ENCODE measurements around the gene ADORA1. TPM values are rescaled to one million over a fixed set of nuclear protein-coding genes. Genes with fewer than 3 reads are reported as not detected.

ADORA1 gene
- polyA plus RNA-seq, 1 donor from 2014 or later: not detected

- H3K4me1 Mint-ChIP-seq: no peaks in the 10 kb centered on the region
Measured at GRCh38 chr1:203089001-203089650, 38.4 kb upstream of the ADORA1 start.

DNA sequence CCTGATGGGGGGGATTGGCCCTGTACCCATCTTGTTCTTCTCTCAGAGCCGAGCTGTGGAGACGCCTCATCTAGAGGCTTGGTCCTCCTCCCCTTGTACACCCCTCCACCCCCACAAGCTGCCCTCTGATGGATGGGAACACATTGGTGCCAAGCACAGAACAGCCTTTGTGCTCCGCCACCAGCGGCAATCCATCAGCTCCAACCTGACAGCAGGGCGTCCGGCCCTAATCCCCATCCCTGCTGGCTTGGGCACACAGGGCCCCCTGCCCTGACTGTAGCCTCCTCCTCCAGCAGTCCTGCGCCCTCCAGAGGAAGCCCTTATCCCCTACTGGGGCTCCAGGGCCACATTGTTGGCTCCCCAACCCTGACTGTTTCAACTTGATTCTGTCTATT lies 37.9 kb upstream of the ADORA1 start:
- Mint-ChIP-seq H3K27ac (no peak overlapping the region), H3K4me1 (no peaks in the 10 kb centered on the region), H3K4me3 (no peak overlapping the region), H3K9me3 (peaks cover 1 to 4% (median 2%) of the 10 kb centered on the region in 3 donors), H3K27me3 (peaks cover 12% of the 10 kb centered on the region), H3K36me3 (no peaks in the 10 kb centered on the region)

More at GRCh38 chr1:203089001-203089650, 38.4 kb upstream of the ADORA1 start:
- Mint-ChIP-seq H3K9me3 (no peaks in the 10 kb centered on the region), H3K27me3 (peaks cover 12% of the 10 kb centered on the region), H3K4me3 (no peak overlapping the region), H3K27ac (no peak overlapping the region), H3K36me3 (no peaks in the 10 kb centered on the region)

- peaks cover 3 to 14% (median 7%) of the 10 kb centered on the region in 3 donors for H3K9me3 Mint-ChIP-seq
- no peak overlapping the region for H3K27ac Mint-ChIP-seq
- H3K36me3 Mint-ChIP-seq: peaks cover 1% of the 10 kb centered on the region
- H3K27me3 Mint-ChIP-seq: peaks cover 12% of the 10 kb centered on the region
- no peak overlapping the region for H3K4me3 Mint-ChIP-seq
- no peaks in the 10 kb centered on the region for H3K4me1 Mint-ChIP-seq
Measured at GRCh38 chr1:203090421-203091198, 36.9 kb upstream of the ADORA1 start.

GRCh38 chr1:203091199-203091477 lies 36.4 kb upstream of the ADORA1 start:
- H3K4me1 Mint-ChIP-seq: no peaks in the 10 kb centered on the region
- peaks cover 7 to 19% (median 8%) of the 10 kb centered on the region in 3 donors for H3K9me3 Mint-ChIP-seq
- H3K27me3 Mint-ChIP-seq: peaks cover 12% of the 10 kb centered on the region
- no peak overlapping the region for H3K27ac Mint-ChIP-seq
- H3K36me3 Mint-ChIP-seq: peaks cover 2% of the 10 kb centered on the region
- no peak overlapping the region for H3K4me3 Mint-ChIP-seq

DNA sequence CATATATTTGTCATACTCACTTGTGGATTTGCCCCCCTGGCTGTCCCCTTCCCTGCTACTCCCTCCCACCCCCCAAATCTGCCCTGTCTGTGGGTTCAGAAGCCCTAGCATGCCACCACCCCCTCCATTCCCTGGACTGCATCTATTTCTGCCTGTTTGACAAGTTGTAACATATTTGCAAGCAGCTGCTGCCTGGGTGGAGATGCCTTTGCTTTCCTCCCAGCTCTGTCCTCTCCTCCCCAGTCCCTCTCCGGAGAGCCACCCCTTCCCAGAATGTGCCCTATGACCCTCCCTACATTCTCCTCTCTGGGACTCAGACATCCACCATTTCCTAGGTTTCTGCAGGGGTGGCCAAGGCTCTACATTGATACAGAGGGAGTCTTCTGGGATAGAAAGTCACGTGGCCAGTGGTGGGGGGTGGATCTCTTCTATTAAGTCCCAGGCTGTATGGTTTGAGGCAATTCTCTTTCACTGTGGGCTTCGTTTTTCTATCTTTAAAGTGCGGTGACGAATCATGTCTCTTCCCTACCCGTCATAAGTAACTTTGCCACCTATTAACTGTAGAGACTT lies 35.7 kb upstream of the ADORA1 start:
- Mint-ChIP-seq H3K9me3 (peaks cover 7 to 21% (median 9%) of the 10 kb centered on the region in 3 donors), H3K4me1 (no peaks in the 10 kb centered on the region), H3K4me3 (no peak overlapping the region), H3K36me3 (peaks cover 2% of the 10 kb centered on the region), H3K27ac (no peak overlapping the region), H3K27me3 (peaks cover 12% of the 10 kb centered on the region)

- Mint-ChIP-seq H3K9me3 (peaks cover 7 to 27% (median 11%) of the 10 kb centered on the region in 3 donors), H3K36me3 (peaks cover 2% of the 10 kb centered on the region), H3K4me3 (no peak overlapping the region), H3K27me3 (peaks cover 14% of the 10 kb centered on the region), H3K27ac (no peak overlapping the region), H3K4me1 (no peaks in the 10 kb centered on the region)
Measured at GRCh38 chr1:203093754-203094410, 33.6 kb upstream of the ADORA1 start.

GRCh38 chr1:203095061-203095690 lies 32.4 kb upstream of the ADORA1 start:
- Mint-ChIP-seq H3K4me3 (no peak overlapping the region), H3K9me3 (peaks cover 7 to 27% (median 11%) of the 10 kb centered on the region in 3 donors), H3K36me3 (peaks cover 2% of the 10 kb centered on the region), H3K27ac (no peak overlapping the region), H3K4me1 (no peaks in the 10 kb centered on the region), H3K27me3 (peaks cover 17% of the 10 kb centered on the region)

DNA sequence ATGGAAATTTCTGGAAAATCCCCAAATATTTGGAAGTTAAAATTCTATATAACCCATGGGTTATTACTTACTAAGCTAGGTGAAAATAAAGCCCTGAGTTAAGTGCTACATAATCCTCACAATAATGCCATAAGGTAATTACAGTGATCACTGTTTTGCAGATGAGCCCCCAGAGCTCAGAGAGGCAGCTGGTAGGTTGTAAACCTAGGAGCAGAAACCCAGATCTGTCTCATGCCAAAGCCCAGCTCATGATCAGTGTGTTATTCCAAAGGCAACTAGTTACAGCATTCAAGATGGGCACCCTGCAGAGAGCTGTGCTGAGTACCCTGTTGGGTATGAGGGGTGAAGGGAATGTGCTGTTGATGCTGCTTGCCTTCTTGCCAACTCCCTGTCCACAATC lies 31.0 kb upstream of the ADORA1 start:
- Mint-ChIP-seq H3K27ac (no peak overlapping the region), H3K4me3 (no peak overlapping the region), H3K36me3 (peaks cover 2% of the 10 kb centered on the region), H3K9me3 (peaks cover 7 to 27% (median 11%) of the 10 kb centered on the region in 3 donors), H3K27me3 (peaks cover 12% of the 10 kb centered on the region), H3K4me1 (no peaks in the 10 kb centered on the region)

DNA sequence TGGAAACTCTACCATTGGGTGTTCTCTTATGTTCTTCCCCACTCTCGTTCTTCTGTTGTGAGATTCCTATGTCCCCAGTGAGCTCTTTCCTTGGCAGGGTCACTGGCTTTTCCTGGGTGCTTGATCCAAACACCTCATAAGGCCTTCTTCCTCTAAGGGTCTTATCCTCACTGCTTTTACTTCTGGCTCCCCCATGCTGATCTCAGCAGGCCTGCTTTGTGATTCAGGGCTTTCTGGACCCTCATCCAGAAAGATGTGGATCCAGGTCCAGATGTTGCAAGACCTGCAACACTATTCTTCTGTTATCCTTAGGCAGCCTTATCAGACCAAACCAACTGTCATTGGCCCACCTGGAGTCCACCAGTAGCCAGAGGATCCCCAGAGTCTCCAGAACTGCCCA lies 30.5 kb upstream of the ADORA1 start:
- H3K4me1 Mint-ChIP-seq: no peaks in the 10 kb centered on the region
- peaks cover 7 to 27% (median 11%) of the 10 kb centered on the region in 3 donors for H3K9me3 Mint-ChIP-seq
- peaks cover 2% of the 10 kb centered on the region for H3K36me3 Mint-ChIP-seq
- peaks cover 17% of the 10 kb centered on the region for H3K27me3 Mint-ChIP-seq
- H3K4me3 Mint-ChIP-seq: peak overlapping the region in 1 of 4 donors; percentile 20
- no peak overlapping the region for H3K27ac Mint-ChIP-seq

DNA sequence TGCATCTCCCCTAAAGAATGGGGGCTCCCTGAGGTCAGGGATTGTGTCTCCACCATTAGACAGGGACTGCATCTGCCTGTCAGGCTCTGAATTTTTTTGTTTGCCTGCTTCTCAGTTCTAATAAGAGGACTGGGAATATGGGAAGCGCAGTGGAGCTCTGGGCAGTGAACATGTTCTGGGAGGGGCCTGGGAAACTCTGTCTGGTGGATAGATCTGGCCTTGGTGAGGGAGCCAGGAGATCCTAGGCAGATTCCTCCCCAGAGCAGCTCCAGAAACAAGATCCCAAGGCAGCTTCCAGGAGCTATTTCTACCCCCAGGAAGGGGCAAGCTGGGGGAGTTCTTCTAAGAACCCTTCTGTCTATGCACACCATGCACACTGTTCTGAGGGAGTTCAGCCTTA lies 29.1 kb upstream of the ADORA1 start:
- Mint-ChIP-seq H3K4me3 (no peak overlapping the region), H3K27ac (no peak overlapping the region), H3K27me3 (peaks cover 13% of the 10 kb centered on the region), H3K9me3 (peaks cover 7 to 27% (median 11%) of the 10 kb centered on the region in 3 donors), H3K4me1 (no peaks in the 10 kb centered on the region), H3K36me3 (peaks cover 2% of the 10 kb centered on the region)

GRCh38 chr1:203098914-203099520 lies 28.5 kb upstream of the ADORA1 start:
- Mint-ChIP-seq H3K27me3 (peaks cover 13% of the 10 kb centered on the region), H3K9me3 (peaks cover 7 to 27% (median 11%) of the 10 kb centered on the region in 3 donors), H3K36me3 (peaks cover 2% of the 10 kb centered on the region), H3K4me3 (peak overlapping the region in 1 of 4 donors; percentile 10), H3K4me1 (no peaks in the 10 kb centered on the region), H3K27ac (no peak overlapping the region)

- Mint-ChIP-seq H3K4me1 (no peaks in the 10 kb centered on the region), H3K27ac (no peak overlapping the region), H3K27me3 (peaks cover 13% of the 10 kb centered on the region), H3K36me3 (peaks cover 2% of the 10 kb centered on the region), H3K9me3 (peaks cover 4 to 20% (median 9%) of the 10 kb centered on the region in 3 donors), H3K4me3 (no peak overlapping the region)
Measured at GRCh38 chr1:203099805-203100515, 27.6 kb upstream of the ADORA1 start.

DNA sequence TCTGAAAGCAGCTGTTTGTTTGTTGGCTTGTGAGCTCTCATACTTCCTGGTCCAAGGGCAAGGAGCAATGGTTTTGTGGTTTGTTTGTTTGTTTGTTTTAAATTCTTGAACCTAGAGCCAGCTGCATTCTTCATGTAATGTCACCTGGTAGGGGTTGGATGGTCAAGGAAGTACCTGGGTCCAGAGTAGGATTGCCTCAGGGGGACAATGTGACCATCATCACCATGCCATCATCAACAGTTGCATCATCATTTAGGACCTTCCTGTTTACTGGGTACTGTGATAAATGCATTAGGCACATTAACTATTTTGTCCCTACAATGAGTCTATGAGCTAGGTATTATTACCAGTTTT lies 27.0 kb upstream of the ADORA1 start:
- Mint-ChIP-seq H3K36me3 (peaks cover 2% of the 10 kb centered on the region), H3K4me3 (no peak overlapping the region), H3K27ac (no peak overlapping the region), H3K4me1 (no peaks in the 10 kb centered on the region), H3K9me3 (peaks cover 4 to 14% (median 9%) of the 10 kb centered on the region in 3 donors), H3K27me3 (peaks cover 17% of the 10 kb centered on the region)

All from IgD-negative memory B cell (primary cell).